Mesendoderm (in vitro differentiated cells): ENCODE measurements around the gene FASN.
"Not testable (repeated sequence)": the region's sequence is repeated elsewhere in the genome, so short reads cannot be mapped to it uniquely, and the experiment has no call there.

Experiments used
- DNase-seq: peaks from one replicate; pipeline ENCODE4 v3.0.0; 2013
- H2AK5ac ChIP-seq: 2 replicates; pipeline ENCODE4 v1.6.1; 2013; ENCODE audit warnings: low read length, inconsistent platforms
- H2BK120ac ChIP-seq: 2 replicates; pipeline ENCODE4 v1.6.1; 2013; ENCODE audit warnings: low read depth, mild to moderate bottlenecking, low read length, moderate library complexity, mixed read lengths
- H2BK15ac ChIP-seq: replicated peaks from 2 replicates; pipeline ENCODE4 v1.6.1; 2013; ENCODE audit warnings: low read depth, mild to moderate bottlenecking, moderate library complexity
- H2BK5ac ChIP-seq: 2 replicates; pipeline ENCODE4 v1.6.1; 2013; ENCODE audit warnings: low read length, inconsistent platforms
- H3K18ac ChIP-seq: 2 replicates; pipeline ENCODE4 v1.6.1; 2013; ENCODE audit warnings: mild to moderate bottlenecking, low read length, mixed read lengths
- H3K23ac ChIP-seq: one replicate; pipeline ENCODE4 v1.6.1; 2013; ENCODE audit warnings: low read length
- H3K27ac ChIP-seq: 2 replicates; pipeline ENCODE4 v1.5.1; 2013; ENCODE audit warnings: low read depth, mild to moderate bottlenecking, inconsistent platforms, low read length, moderate library complexity
- H3K27me3 ChIP-seq: 2 replicates; pipeline ENCODE4 v1.6.1; 2013; ENCODE audit warnings: low read length, control low read depth, mild to moderate bottlenecking, inconsistent platforms; ENCODE audit not compliant: insufficient read depth, poor library complexity
- H3K36me3 ChIP-seq: 2 replicates; pipeline ENCODE4 v1.6.1; 2013; ENCODE audit warnings: low read length, inconsistent platforms; ENCODE audit not compliant: control insufficient read depth, insufficient read depth
- H3K4ac ChIP-seq: one replicate; pipeline ENCODE4 v1.6.1; 2013; ENCODE audit warnings: low read depth, mild to moderate bottlenecking, low read length, moderate library complexity
- H3K4me1 ChIP-seq: 2 replicates; pipeline ENCODE4 v1.6.1; 2013; ENCODE audit warnings: low read depth, low read length, inconsistent platforms; ENCODE audit not compliant: control insufficient read depth
- H3K4me2 ChIP-seq: 2 replicates; pipeline ENCODE4 v1.6.1; 2013; ENCODE audit warnings: low read length
- H3K4me3 ChIP-seq: 2 replicates; pipeline ENCODE4 v1.5.1; 2013; ENCODE audit warnings: mild to moderate bottlenecking, low read length
- H3K56ac ChIP-seq: one replicate; pipeline ENCODE4 v1.6.1; 2013; ENCODE audit warnings: low read length
- H3K79me1 ChIP-seq: 2 replicates; pipeline ENCODE4 v1.6.1; 2013; ENCODE audit warnings: low read length, inconsistent platforms
- H3K79me2 ChIP-seq: 2 replicates; pipeline ENCODE4 v1.6.1; 2013; ENCODE audit warnings: mild to moderate bottlenecking, low read length; ENCODE audit not compliant: control insufficient read depth, insufficient read depth
- H3K9ac ChIP-seq: 2 replicates; pipeline ENCODE4 v1.6.1; 2013; ENCODE audit warnings: low read length, inconsistent platforms
- H4K5ac ChIP-seq: one replicate; pipeline ENCODE4 v1.6.1; 2013; ENCODE audit warnings: low read length
- H4K8ac ChIP-seq: one replicate; pipeline ENCODE4 v1.6.1; 2013; ENCODE audit warnings: low read depth, mild to moderate bottlenecking, control low read depth, low read length, moderate library complexity
- WGBS: extraction: QIAGEN DNeasy Blood & Tissue Kit; methylation state at CpG from one replicate; pipeline ENCODE4 v1.1.7; 2013; ENCODE audit warnings: low lambda C conversion rate, missing lambda C conversion rate; ENCODE audit not compliant: insufficient coverage; ENCODE audit errors: extremely low coverage; 5-methylcytosine and 5-hydroxymethylcytosine counted together

Gene FASN

GRCh38 chr17:82043507-82043906, 54.5 kb downstream of the FASN start:
- Histone ChIP-seq H2BK15ac (no peak overlapping the region), H2BK5ac (no peak overlapping the region), H3K27ac (no peak overlapping the region), H3K18ac (no peak overlapping the region), H4K8ac (no peak overlapping the region), H3K56ac (no peak overlapping the region), H3K79me2 (no peaks in the 10 kb centered on the region), H3K4me1 (no peaks in the 10 kb centered on the region), H3K23ac (no peak overlapping the region), H3K79me1 (no peaks in the 10 kb centered on the region), H4K5ac (no peak overlapping the region), H3K4me2 (no peak overlapping the region), H3K36me3 (peaks cover 2% of the 10 kb centered on the region), H2BK120ac (no peak overlapping the region), H3K27me3 (no peaks in the 10 kb centered on the region), H3K4me3 (no peak overlapping the region), H2AK5ac (no peak overlapping the region), H3K9ac (no peak overlapping the region), H3K4ac (no peak overlapping the region)
- WGBS: no CpG with 5 or more reads among the region's 16 CpGs
- peak; percentile 31 for DNase-seq

GRCh38 chr17:82042649-82043048, 55.4 kb downstream of the FASN start:
- H3K79me2 ChIP-seq: no peaks in the 10 kb centered on the region
- no peak overlapping the region for H3K18ac ChIP-seq
- H2BK15ac ChIP-seq: no peak overlapping the region
- no peak overlapping the region for H3K9ac ChIP-seq
- no peak overlapping the region for H3K23ac ChIP-seq
- H3K36me3 ChIP-seq: peaks cover 2% of the 10 kb centered on the region
- no peak overlapping the region for H2BK120ac ChIP-seq
- no peaks in the 10 kb centered on the region for H3K27me3 ChIP-seq
- H2AK5ac ChIP-seq: no peak overlapping the region
- no peak overlapping the region for H3K4me3 ChIP-seq
- no peak overlapping the region for H3K4me2 ChIP-seq
- no peaks in the 10 kb centered on the region for H3K79me1 ChIP-seq
- no peak overlapping the region for H3K56ac ChIP-seq
- WGBS: no CpG with 5 or more reads among the region's 9 CpGs
- H3K27ac ChIP-seq: no peak overlapping the region
- H4K8ac ChIP-seq: no peak overlapping the region
- no peaks in the 10 kb centered on the region for H3K4me1 ChIP-seq
- H3K4ac ChIP-seq: no peak overlapping the region
- H4K5ac ChIP-seq: no peak overlapping the region
- H2BK5ac ChIP-seq: no peak overlapping the region
- DNase-seq: no peak

DNA sequence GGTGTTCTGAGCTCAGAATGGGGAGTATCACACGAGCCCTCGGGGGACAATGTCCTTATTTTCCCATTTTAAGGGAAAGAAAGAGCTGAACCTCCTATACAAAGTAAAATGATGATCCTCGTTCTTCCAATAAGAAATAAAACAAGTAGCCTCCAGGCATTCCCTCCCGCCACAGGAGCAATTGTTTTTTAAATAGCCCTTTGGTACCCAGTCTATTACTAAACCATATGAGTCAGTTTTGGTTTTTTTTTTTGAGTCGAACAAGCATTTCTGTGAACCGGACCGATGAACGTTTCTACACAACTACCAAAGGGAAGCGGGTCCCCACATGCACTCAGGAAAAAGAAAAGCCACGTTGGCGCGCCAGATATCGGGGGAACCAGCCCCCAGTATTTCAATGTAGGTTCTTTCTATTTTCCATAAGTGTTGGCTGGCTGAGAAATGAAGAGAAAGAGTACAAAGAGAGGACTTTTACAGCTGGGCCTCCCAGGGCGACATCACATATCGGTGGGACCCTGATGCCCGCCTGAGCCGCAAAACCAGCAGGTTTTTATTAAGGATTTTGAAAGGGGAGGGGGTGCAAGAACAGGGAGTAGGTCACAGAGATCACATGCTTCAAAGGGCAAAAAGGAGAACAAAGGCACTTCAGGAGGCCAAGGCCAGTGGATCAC, 56.8 kb downstream of the FASN start:
- no peak overlapping the region for H3K56ac ChIP-seq
- no peak overlapping the region for H2AK5ac ChIP-seq
- H3K27ac ChIP-seq: no peak overlapping the region
- no peak overlapping the region for H2BK120ac ChIP-seq
- H4K8ac ChIP-seq: no peak overlapping the region
- H3K4me2 ChIP-seq: no peak overlapping the region
- no peak overlapping the region for H3K9ac ChIP-seq
- DNase-seq: no peak
- H3K4me1 ChIP-seq: no peaks in the 10 kb centered on the region
- H3K27me3 ChIP-seq: no peaks in the 10 kb centered on the region
- H2BK5ac ChIP-seq: no peak overlapping the region
- H3K36me3 ChIP-seq: no peaks in the 10 kb centered on the region
- H3K79me2 ChIP-seq: no peaks in the 10 kb centered on the region
- no CpG with 5 or more reads among the region's 17 CpGs for WGBS
- H3K79me1 ChIP-seq: no peaks in the 10 kb centered on the region
- H3K23ac ChIP-seq: no peak overlapping the region
- no peak overlapping the region for H3K18ac ChIP-seq
- H3K4ac ChIP-seq: no peak overlapping the region
- H3K4me3 ChIP-seq: no peak overlapping the region
- no peak overlapping the region for H4K5ac ChIP-seq
- no peak overlapping the region for H2BK15ac ChIP-seq

- Histone ChIP-seq H3K4me2 (no peak overlapping the region), H4K8ac (no peak overlapping the region), H2BK15ac (no peak overlapping the region), H2BK120ac (no peak overlapping the region), H3K18ac (no peak overlapping the region), H3K27ac (no peak overlapping the region), H3K9ac (no peak overlapping the region), H3K27me3 (no peaks in the 10 kb centered on the region), H3K79me2 (no peaks in the 10 kb centered on the region), H4K5ac (no peak overlapping the region), H3K4ac (no peak overlapping the region), H3K79me1 (no peaks in the 10 kb centered on the region), H3K23ac (no peak overlapping the region), H3K56ac (no peak overlapping the region), H2BK5ac (no peak overlapping the region), H3K4me1 (no peaks in the 10 kb centered on the region), H3K4me3 (no peak overlapping the region), H3K36me3 (no peaks in the 10 kb centered on the region), H2AK5ac (no peak overlapping the region)
- no peak for DNase-seq
- WGBS: no CpG with 5 or more reads among the region's 8 CpGs
Measured at GRCh38 chr17:82039695-82040299, 58.2 kb downstream of the FASN start.

DNA sequence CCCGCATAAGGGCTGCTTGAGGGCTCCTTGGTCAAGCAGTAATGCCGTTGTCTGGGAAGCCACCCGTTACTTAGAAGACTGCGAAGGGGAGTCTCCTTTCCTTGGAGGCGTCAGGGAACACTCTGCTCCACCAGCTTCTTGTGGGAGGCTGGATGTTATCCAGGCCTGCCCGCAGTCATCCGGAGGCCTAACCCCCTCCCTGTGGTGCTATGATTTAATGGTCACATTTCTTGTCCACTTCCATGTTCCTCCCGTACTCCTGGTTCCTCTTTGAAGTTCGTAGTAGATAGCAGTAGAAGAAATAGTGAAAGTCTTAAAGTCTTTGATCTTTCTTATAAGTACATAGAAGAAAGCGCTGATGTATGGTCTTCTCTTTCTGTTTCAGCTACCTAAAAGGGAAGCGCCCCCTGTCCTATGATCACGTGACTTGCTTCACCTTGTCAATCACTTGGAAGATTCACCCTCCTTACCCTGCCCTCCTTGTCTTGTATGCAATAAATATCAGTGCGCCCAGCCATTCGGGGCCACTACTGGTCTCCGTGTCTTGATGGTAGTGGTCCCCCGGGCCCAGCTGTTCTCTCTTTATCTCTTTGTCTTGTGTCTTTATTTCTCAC, 59.1 kb downstream of the FASN start:
- H2BK15ac ChIP-seq, H3K36me3 ChIP-seq, H3K9ac ChIP-seq, DNase-seq, H3K4me3 ChIP-seq, H3K27ac ChIP-seq, H3K23ac ChIP-seq, H4K8ac ChIP-seq, H3K79me1 ChIP-seq, H3K56ac ChIP-seq, H3K4ac ChIP-seq, H2BK120ac ChIP-seq, H3K79me2 ChIP-seq, H3K27me3 ChIP-seq, H3K4me1 ChIP-seq, H4K5ac ChIP-seq, H2AK5ac ChIP-seq, H2BK5ac ChIP-seq, H3K4me2 ChIP-seq, H3K18ac ChIP-seq: not testable (repeated sequence)
- no CpG with 5 or more reads among the region's 16 CpGs for WGBS
